K562 (cell line): ENCODE data around the gene ANKRD16. TPM values are rescaled to one million over a fixed set of nuclear protein-coding genes. Genes with fewer than 3 reads are reported as not detected.

ENCODE experiments used
- ARID4B ChIP-seq: sonication (generic); formaldehyde crosslinking; IDR thresholded peaks from 2 replicates; pipeline ENCODE4 v1.8.0; 2022; ENCODE audit warnings: mild to moderate bottlenecking, missing genetic modification reagents
- DEAF1 ChIP-seq: fragments of 450-650 bp; formaldehyde crosslinking; IDR thresholded peaks from 2 replicates; pipeline ENCODE4 v1.4.0; 2020; ENCODE audit warnings: mild to moderate bottlenecking, moderate library complexity
- ELK1 ChIP-seq: sonication (generic); formaldehyde crosslinking; IDR thresholded peaks from 2 replicates; pipeline ENCODE4 v1.8.1; 2022; ENCODE audit warnings: missing genetic modification reagents
- ETV1 ChIP-seq: fragments of 450-650 bp; conservative IDR thresholded peaks from 2 replicates; pipeline ENCODE4 v1.6.1; 2016; ENCODE audit warnings: missing genetic modification characterization, control low read depth, low read depth, missing compliant biosample characterization
- HSF4 ChIP-seq: fragments of 250-450 bp; sonication (Bioruptor Pico); IDR thresholded peaks from 2 replicates; pipeline ENCODE4 v2.1.2; 2022; ENCODE audit warnings: mild to moderate bottlenecking, moderate library complexity, borderline replicate concordance
- KLF16 ChIP-seq: IDR thresholded peaks from 2 replicates; pipeline ENCODE4 v1.6.1; 2016; ENCODE audit warnings: antibody characterized with exemption
- MAFF ChIP-seq: IDR thresholded peaks from 2 replicates; pipeline ENCODE4 v1.6.1; 2012; ENCODE audit warnings: low read length, improper control_type of control experiment
- MYNN ChIP-seq, 2 experiments: sonication (generic); formaldehyde crosslinking in 1 of 2; IDR thresholded peaks; 2 replicates each; pipeline versions ENCODE4 v1.5.0 to v1.6.1; 2016 to 2020; ENCODE audit warnings: antibody characterized with exemption in 1 of 2, missing genetic modification reagents in 1 of 2
- NFIC ChIP-seq: fragments of 450-650 bp; IDR thresholded peaks from 2 replicates; pipeline ENCODE4 v1.6.1; 2017; ENCODE audit warnings: mild to moderate bottlenecking, inconsistent platforms
- PHTF2 ChIP-seq: fragments of 250-450 bp; sonication (Bioruptor Pico); IDR thresholded peaks from 2 replicates; pipeline ENCODE4 v1.5.0; 2021; ENCODE audit warnings: mild to moderate bottlenecking
- SMARCA5 ChIP-seq: fragments of 450-650 bp; IDR thresholded peaks from 2 replicates; pipeline ENCODE4 v1.6.1; 2016
- ZBTB11 ChIP-seq, 3 experiments: fragments of 200-800 bp in 1 of 3; fragments of 250-450 bp in 1 of 3; fragments of 450-650 bp in 1 of 3; sonication (Bioruptor Pico) in 1 of 3; sonication (Bioruptor generic) in 1 of 3; formaldehyde crosslinking in 1 of 3; IDR thresholded peaks; 2 replicates each; pipeline versions ENCODE4 v1.6.1 to v1.8.0; 2016 to 2022; ENCODE audit warnings: mild to moderate bottlenecking in 2 of 3, missing genetic modification characterization in 2 of 3, missing compliant biosample characterization in 1 of 3, moderate library complexity in 1 of 3
- ZNF282 ChIP-seq: sonication (generic); formaldehyde crosslinking; IDR thresholded peaks from 2 replicates; pipeline ENCODE4 v1.8.1; 2023; ENCODE audit warnings: missing genetic modification reagents
- ZNF436 ChIP-seq: fragments of 250-450, 450-650 bp; sonication (Bioruptor Pico); formaldehyde crosslinking; IDR thresholded peaks from 2 replicates; pipeline ENCODE4 v1.7.0; 2020; ENCODE audit warnings: mild to moderate bottlenecking
- ZNF57 ChIP-seq: fragments of 450-650 bp; formaldehyde crosslinking; IDR thresholded peaks from 2 replicates; pipeline ENCODE4 v1.4.0; 2020; ENCODE audit warnings: mild to moderate bottlenecking, moderate library complexity
- ZNF695 ChIP-seq: fragments of 450-650 bp; formaldehyde crosslinking; IDR thresholded peaks from 2 replicates; pipeline ENCODE4 v1.4.0; 2020; ENCODE audit warnings: mild to moderate bottlenecking, moderate library complexity
- polyA plus RNA-seq, 8 experiments: library from polyadenylated mRNA; depleted of rRNA in 4 of 8; stranded (reverse) in 5 of 8; unstranded in 3 of 8; fragments of >200 nt; fragmentation: Nextera tagmentation in 2 of 8; fragmentation: Illumina TruSeq in 1 of 8; extraction: Ambion mirVana in 2 of 8; extraction: Trizol in 1 of 8; gene quantifications; 2 replicates each; pipeline versions ENCODE4 v1.2.1 to v1.2.3, GENCODE V29; 2011 to 2014; ENCODE audit warnings: inconsistent platforms in 1 of 8, missing spikeins in 1 of 8
- total RNA-seq, 7 experiments: library from RNA; depleted of rRNA in 6 of 7; stranded (reverse); fragments of >200 nt in 6 of 7; fragmentation: Illumina TruSeq in 2 of 7; extraction: Trizol in 2 of 7; gene quantifications; 2 replicates each; pipeline versions ENCODE4 v1.2.1 to v1.2.3, GENCODE V29; 2011 to 2021; ENCODE audit warnings: low replicate concordance in 1 of 7

Gene ANKRD16
- total and polyA plus RNA-seq, 9 of the 15 experiments (the other 6 are each of a cell fraction or from before 2014, with no cell fraction given): 1.5 to 16.0 (median 9.5) TPM

- TF ChIP-seq ZBTB11 (CRISPR knock-in tag; IDR thresholded peaks at IDR 0.05) (no peak), ARID4B (CRISPR knock-in tag) (no peak), DEAF1 (CRISPR knock-in tag) (no peak), ZNF282 (CRISPR knock-in tag) (no peak), ZNF57 (no peak), ETV1 (no peak), ELK1 (CRISPR knock-in tag) (no peak), ZNF436 (CRISPR knock-in tag) (no peak), HSF4 (no peak), KLF16 (no peak), MAFF (no peak), NFIC (no peak), PHTF2 (CRISPR knock-in tag) (no peak), SMARCA5 (no peak), MYNN (IDR thresholded peaks at IDR 0.05) (no peak), MYNN (CRISPR knock-in tag; IDR thresholded peaks at IDR 0.05) (no peak), ZNF695 (CRISPR knock-in tag) (no peak)
Observed at GRCh38 chr10:5888843-5889623, 660 bp downstream of the ANKRD16 start (continued).
